ENCODE data around the gene CBX8.

CBX8 gene

GRCh38 chr17:79754370-79754769 lies 42.5 kb downstream of the CBX8 start:
- no peak for DNase-seq

- DNase-seq = no peak
Measured at GRCh38 chr17:79752175-79752574, 44.7 kb downstream of the CBX8 start.

GRCh38 chr17:79750650-79751545 lies 46.0 kb downstream of the CBX8 start:
- no peak for DNase-seq

- no peak for DNase-seq
Measured at GRCh38 chr17:79749958-79750357, 46.9 kb downstream of the CBX8 start.

- no peak for DNase-seq
Measured at GRCh38 chr17:79749156-79749815, 47.6 kb downstream of the CBX8 start.

GRCh38 chr17:79748295-79749099 lies 48.4 kb downstream of the CBX8 start:
- DNase-seq = no peak

GRCh38 chr17:79747508-79748294 lies 49.2 kb downstream of the CBX8 start:
- DNase-seq = no peak

GRCh38 chr17:79746889-79747507 lies 49.9 kb downstream of the CBX8 start:
- no peak for DNase-seq

- DNase-seq = no peak
Measured at GRCh38 chr17:79745641-79746105, 51.2 kb downstream of the CBX8 start.

GRCh38 chr17:79743614-79744013 lies 53.3 kb downstream of the CBX8 start:
- no peak for DNase-seq

- no peak for DNase-seq
Measured at GRCh38 chr17:79742951-79743476, 53.9 kb downstream of the CBX8 start.

- no peak for DNase-seq
Measured at GRCh38 chr17:79742589-79742918, 54.3 kb downstream of the CBX8 start.
